GM06990 (cell line): ENCODE data around the gene ANKRD63.

Experiments
- DNase-seq: peaks from one replicate; pipeline ENCODE4 v3.0.0-alpha.2; 2011; ENCODE audit not compliant: insufficient read length; ENCODE audit errors: extremely low read depth
- H3K27me3 ChIP-seq: replicated peaks from 2 replicates; pipeline ENCODE4 v1.6.0; 2011; ENCODE audit warnings: low read length; ENCODE audit not compliant: control insufficient read depth, insufficient read depth
- H3K36me3 ChIP-seq: 2 replicates; pipeline ENCODE4 v1.5.1; 2011; ENCODE audit warnings: low read length; ENCODE audit not compliant: control insufficient read depth, insufficient read depth
- H3K4me3 ChIP-seq: replicated peaks from 2 replicates; pipeline ENCODE4 v1.5.1; 2011; ENCODE audit warnings: low read depth, mild to moderate bottlenecking, control low read depth, low read length
- CTCF ChIP-seq: IDR thresholded peaks from 2 replicates; pipeline ENCODE4 v1.5.1; 2011; ENCODE audit warnings: low read length, control low read depth, mild to moderate bottlenecking, inconsistent platforms; ENCODE audit not compliant: insufficient read depth, poor library complexity, severe bottlenecking

ANKRD63 gene

GRCh38 chr15:40329804-40330203 is 46.9 kb upstream of the ANKRD63 start:
- no peaks in the 10 kb centered on the region for H3K27me3 ChIP-seq
- no peak for DNase-seq
- no peak overlapping the region for H3K4me3 ChIP-seq
- TF ChIP-seq CTCF = no peak
- no peaks in the 10 kb centered on the region for H3K36me3 ChIP-seq

- Histone ChIP-seq H3K4me3 (no peak overlapping the region), H3K36me3 (no peaks in the 10 kb centered on the region), H3K27me3 (no peaks in the 10 kb centered on the region)
- no peak for TF ChIP-seq CTCF
- DNase-seq = no peak
Measured at GRCh38 chr15:40328751-40329150, 45.9 kb upstream of the ANKRD63 start.

GRCh38 chr15:40328176-40328575 is 45.3 kb upstream of the ANKRD63 start:
- TF ChIP-seq CTCF = no peak

GRCh38 chr15:40327457-40327856 is 44.6 kb upstream of the ANKRD63 start:
- Histone ChIP-seq H3K36me3 (no peaks in the 10 kb centered on the region), H3K27me3 (no peaks in the 10 kb centered on the region), H3K4me3 (no peak overlapping the region)
- DNase-seq = no peak
- no peak for TF ChIP-seq CTCF

More at GRCh38 chr15:40328176-40328575, 45.3 kb upstream of the ANKRD63 start:
- no peaks in the 10 kb centered on the region for H3K36me3 ChIP-seq
- DNase-seq = no peak
- H3K4me3 ChIP-seq = no peak overlapping the region
- H3K27me3 ChIP-seq = no peaks in the 10 kb centered on the region

- H3K27me3 ChIP-seq = no peaks in the 10 kb centered on the region
Measured at GRCh38 chr15:40325700-40326099, 42.8 kb upstream of the ANKRD63 start.

More at GRCh38 chr15:40325700-40326099, 42.8 kb upstream of the ANKRD63 start:
- no peak for DNase-seq
- TF ChIP-seq CTCF = no peak
- Histone ChIP-seq H3K4me3 (no peak overlapping the region), H3K36me3 (no peaks in the 10 kb centered on the region)
